ENCODE data around the gene PLXDC2.

The PLXDC2 gene

GRCh38 chr10:20232079-20232705, 416.0 kb downstream of the PLXDC2 start:
- no peak for DNase-seq

- DNase-seq: no peak
Observed at GRCh38 chr10:20233423-20233822, 417.2 kb downstream of the PLXDC2 start.

GRCh38 chr10:20234579-20234978, 418.3 kb downstream of the PLXDC2 start:
- DNase-seq: no peak

GRCh38 chr10:20237091-20237570, 420.9 kb downstream of the PLXDC2 start:
- DNase-seq: no peak

- DNase-seq: no peak
Observed at GRCh38 chr10:20237586-20237985, 421.4 kb downstream of the PLXDC2 start.

GRCh38 chr10:20240643-20241042, 424.4 kb downstream of the PLXDC2 start:
- DNase-seq: no peak

- DNase-seq: no peak
Observed at GRCh38 chr10:20247454-20247853, 431.2 kb downstream of the PLXDC2 start.

GRCh38 chr10:20247891-20248708, 431.9 kb downstream of the PLXDC2 start:
- DNase-seq: no peak

GRCh38 chr10:20254078-20254477, 437.8 kb downstream of the PLXDC2 start:
- DNase-seq: no peak

GRCh38 chr10:20254497-20254896, 438.3 kb downstream of the PLXDC2 start:
- no peak for DNase-seq

GRCh38 chr10:20256969-20257368, 440.7 kb downstream of the PLXDC2 start:
- DNase-seq: peak; percentile 18

- peak; percentile 83 for DNase-seq
Observed at GRCh38 chr10:20257422-20257821, 441.2 kb downstream of the PLXDC2 start.

- DNase-seq: no peak
Observed at GRCh38 chr10:20265146-20265545, 448.9 kb downstream of the PLXDC2 start.

GRCh38 chr10:20267734-20268133, 451.5 kb downstream of the PLXDC2 start:
- peak; percentile 41 for DNase-seq

GRCh38 chr10:20271490-20271889, 455.3 kb downstream of the PLXDC2 start:
- peak; percentile 61 for DNase-seq

GRCh38 chr10:20272608-20273007, 456.4 kb downstream of the PLXDC2 start:
- DNase-seq: no peak

- DNase-seq: no peak
Observed at GRCh38 chr10:20274571-20274970, 458.3 kb downstream of the PLXDC2 start.

GRCh38 chr10:20276127-20276979, 460.1 kb downstream of the PLXDC2 start:
- DNase-seq: peak; percentile 100

GRCh38 chr10:20277820-20278219, 461.6 kb downstream of the PLXDC2 start:
- DNase-seq: peak; percentile 59

GRCh38 chr10:20281579-20281978, 465.3 kb downstream of the PLXDC2 start:
- DNase-seq: no peak

- no peak for DNase-seq
Observed at GRCh38 chr10:20287586-20287985, 471.4 kb downstream of the PLXDC2 start.

- DNase-seq: no peak
Observed at GRCh38 chr10:20288060-20288459, 471.8 kb downstream of the PLXDC2 start.

- no peak for DNase-seq
Observed at GRCh38 chr10:20289070-20289828, 473.0 kb downstream of the PLXDC2 start.
